Measurements from ENCODE around the gene LTA4H.
"Not testable (repeated sequence)": the region's sequence is repeated elsewhere in the genome, so short reads cannot be mapped to it uniquely, and the experiment has no call there.

Gene LTA4H

DNA sequence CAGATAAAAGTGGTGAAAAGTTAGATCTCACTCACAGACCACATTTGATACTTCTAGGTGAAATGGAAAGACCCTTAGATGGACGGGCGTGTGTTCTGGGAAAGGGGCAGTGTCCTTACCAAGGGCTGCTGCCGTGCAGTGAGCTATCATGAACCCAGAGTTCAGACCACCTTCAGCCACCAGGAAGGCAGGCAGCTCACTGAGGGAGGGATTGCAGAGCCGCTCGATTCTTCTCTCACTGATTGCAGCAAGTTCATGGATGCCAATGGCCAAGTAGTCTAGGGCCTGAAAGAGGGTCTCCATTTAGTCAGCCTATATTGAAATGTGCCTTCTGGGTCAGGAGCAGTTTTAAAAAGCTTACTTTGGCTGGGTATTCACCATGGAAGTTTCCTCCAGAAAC, 55.0 kb downstream of the LTA4H start:
- no peak for DNase-seq
- TF ChIP-seq GATA1 (IDR thresholded peaks at IDR 0.05; ENCODE audit: low read depth, low read length) (no peak), POLR2A (IDR thresholded peaks at IDR 0.05; ENCODE audit: low read length) (no peak)

DNA sequence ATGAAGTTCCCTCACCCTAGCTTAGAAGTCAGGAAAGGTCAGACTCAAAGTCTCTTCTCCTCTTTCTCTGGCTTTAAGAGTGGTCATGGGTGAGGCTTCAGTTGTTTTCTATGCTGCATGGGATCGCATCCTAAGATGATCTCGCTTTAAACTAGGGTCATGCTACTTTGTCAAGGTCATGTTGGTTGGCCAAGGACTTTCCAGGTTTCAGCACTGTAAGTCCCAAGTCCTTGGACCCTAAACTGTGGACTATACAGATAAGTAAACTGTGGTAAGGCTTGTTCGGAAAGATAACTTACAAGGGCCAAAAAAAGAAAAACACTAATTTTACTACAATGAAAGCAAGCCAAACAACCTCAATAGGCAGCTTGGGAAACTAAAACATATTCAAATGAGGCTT, 56.6 kb downstream of the LTA4H start:
- TF ChIP-seq POLR2A (IDR thresholded peaks at IDR 0.05; ENCODE audit: low read length), result no peak
- no peak for TF ChIP-seq GATA1 (IDR thresholded peaks at IDR 0.05; ENCODE audit: low read depth, low read length)
- no peak for DNase-seq

DNA sequence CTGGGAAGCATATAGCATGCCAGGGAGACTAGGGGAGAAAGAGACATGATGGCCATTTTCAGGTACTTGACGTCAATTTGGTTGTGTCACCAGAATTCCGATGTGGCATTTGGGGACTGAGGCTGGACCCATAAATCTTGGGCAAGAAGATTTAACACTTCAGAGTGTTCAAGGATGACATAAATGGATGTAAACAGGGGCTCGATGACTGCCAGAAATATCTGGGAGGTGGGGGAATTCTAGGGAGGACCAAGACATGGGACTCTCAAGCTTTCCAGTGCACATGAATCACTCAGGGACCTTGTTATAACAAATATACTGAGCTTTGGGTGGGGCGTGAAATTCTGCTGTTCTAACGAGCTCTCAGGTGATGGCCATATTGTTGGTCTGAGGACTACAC, 57.0 kb downstream of the LTA4H start:
- TF ChIP-seq POLR2A (IDR thresholded peaks at IDR 0.05; ENCODE audit: low read length) (no peak), GATA1 (IDR thresholded peaks at IDR 0.05; ENCODE audit: low read depth, low read length) (no peak)
- DNase-seq, result no peak

DNA sequence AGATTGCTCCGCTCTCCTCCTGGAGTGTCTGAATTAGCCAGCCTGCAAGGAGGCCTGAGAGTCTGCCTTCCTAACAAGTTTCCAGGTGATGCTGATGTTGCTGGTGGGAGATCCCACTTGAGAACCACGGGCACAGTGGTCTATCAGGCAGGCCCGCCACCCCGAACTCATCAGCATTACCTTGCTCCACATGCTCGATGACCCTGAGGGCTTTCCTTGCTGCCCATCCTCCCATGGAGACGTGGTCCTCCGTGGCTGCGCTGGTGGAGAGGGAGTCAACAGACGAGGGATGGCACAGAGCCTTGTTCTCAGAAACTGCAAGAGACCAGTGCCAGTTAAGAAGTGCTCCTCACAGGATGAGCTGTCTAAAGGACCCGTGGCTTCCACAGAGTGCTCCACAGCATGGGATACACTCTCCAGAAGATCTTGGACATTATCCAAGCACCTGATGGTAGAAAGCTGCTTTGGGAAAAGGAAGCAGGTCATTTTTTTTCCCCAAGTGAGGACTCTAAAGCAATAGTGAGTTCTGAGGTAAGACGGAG, 57.6 kb downstream of the LTA4H start:
- TF ChIP-seq POLR2A (IDR thresholded peaks at IDR 0.05; ENCODE audit: low read length) (no peak), GATA1 (IDR thresholded peaks at IDR 0.05; ENCODE audit: low read depth, low read length) (no peak)
- no peak for DNase-seq

DNA sequence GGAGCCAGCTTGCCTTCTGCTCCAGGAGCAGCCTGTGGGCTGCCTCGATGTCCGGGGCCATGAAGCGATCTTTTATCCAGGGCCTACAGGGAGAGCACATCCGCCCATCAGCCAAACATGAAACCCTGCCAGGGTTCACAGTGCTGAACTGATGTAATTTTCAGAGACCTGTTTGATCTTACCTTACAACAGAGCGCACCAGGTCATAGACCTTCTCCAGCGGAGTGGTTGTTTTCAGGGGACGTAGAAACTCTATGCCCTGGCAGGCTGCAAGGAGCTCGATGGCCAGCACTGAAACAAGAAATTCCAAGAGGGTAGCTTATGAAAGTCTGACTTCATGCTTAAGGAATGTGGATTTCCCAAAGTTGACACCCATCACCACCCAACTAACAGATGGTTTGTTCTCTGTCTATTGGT, 59.0 kb downstream of the LTA4H start:
- no peak for DNase-seq
- no peak for TF ChIP-seq GATA1 (IDR thresholded peaks at IDR 0.05; ENCODE audit: low read depth, low read length)
- TF ChIP-seq POLR2A (IDR thresholded peaks at IDR 0.05; ENCODE audit: low read length), result no peak

DNA sequence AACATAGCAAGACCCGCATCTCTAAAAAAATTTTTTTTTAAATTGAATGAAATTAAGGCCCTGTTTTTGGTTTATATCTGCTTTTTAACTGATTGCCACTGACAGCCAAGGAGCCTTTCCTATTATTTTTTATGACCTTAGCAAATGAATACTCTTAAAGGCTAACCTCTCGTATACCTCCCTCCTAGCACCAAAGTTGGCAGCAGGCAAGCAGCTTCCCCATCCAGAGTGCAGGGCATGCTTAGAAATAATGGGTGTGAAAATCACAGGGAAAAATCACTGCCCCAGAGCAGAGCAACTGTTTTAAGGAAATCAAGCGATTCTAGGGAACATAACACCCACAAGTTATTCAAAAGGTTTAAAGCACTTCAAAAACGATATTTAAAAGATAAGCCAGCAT, 59.9 kb downstream of the LTA4H start:
- DNase-seq, result no peak
- TF ChIP-seq GATA1 (IDR thresholded peaks at IDR 0.05; ENCODE audit: low read depth, low read length) (no peak), POLR2A (IDR thresholded peaks at IDR 0.05; ENCODE audit: low read length) (no peak)

DNA sequence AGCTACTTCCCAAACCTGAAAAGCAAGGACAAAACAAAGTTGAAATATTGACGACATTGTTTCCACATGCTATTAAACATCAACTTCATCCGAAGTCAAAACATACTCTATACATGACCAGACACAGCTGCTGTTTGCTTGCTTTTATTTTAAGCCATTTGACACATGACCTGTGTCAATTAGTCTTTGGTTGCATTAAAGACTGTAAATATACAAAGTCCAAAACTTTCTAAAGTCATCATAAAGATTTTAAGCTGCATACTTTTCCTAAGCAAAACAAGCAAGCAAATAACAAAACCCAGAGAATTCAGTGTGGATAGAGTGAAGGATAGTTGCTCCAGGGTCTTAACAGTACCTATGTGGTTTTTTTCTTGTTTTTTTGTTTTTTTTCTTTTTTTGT, 61.0 kb downstream of the LTA4H start:
- no peak for TF ChIP-seq POLR2A (IDR thresholded peaks at IDR 0.05; ENCODE audit: low read length)
- no peak for TF ChIP-seq GATA1 (IDR thresholded peaks at IDR 0.05; ENCODE audit: low read depth, low read length)
- DNase-seq, result no peak

DNA sequence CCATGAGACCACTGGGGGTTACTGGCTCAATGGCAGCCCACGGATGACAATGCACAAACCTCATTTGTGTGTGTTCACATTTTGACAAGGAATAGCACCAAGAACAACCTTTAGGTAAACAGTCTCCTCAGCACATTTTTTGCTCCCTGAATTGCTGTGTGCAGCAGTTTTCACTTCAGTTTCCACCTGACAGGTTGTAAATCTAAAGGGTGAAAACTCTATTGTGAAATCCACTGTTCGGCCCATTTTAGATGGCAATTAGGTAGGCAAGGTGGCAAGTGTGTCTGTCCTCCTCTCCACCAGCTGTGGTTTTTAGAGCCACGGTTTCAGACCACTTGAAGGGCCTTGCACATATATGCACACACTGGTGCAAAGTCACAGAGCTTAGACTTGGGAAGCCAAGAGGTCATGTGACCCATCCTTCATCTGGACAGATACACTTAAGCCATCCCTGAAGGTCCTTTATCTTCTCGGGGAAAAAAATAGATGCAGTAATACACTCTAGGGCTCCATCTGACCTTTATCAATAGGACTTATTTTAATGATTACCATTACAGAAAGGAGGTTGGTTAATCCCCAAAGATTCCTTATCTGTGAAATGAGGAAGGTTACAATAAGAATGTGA, 62.4 kb downstream of the LTA4H start:
- no peak for DNase-seq
- TF ChIP-seq GATA1 (IDR thresholded peaks at IDR 0.05; ENCODE audit: low read depth, low read length), result no peak
- no peak for TF ChIP-seq POLR2A (IDR thresholded peaks at IDR 0.05; ENCODE audit: low read length)

DNA sequence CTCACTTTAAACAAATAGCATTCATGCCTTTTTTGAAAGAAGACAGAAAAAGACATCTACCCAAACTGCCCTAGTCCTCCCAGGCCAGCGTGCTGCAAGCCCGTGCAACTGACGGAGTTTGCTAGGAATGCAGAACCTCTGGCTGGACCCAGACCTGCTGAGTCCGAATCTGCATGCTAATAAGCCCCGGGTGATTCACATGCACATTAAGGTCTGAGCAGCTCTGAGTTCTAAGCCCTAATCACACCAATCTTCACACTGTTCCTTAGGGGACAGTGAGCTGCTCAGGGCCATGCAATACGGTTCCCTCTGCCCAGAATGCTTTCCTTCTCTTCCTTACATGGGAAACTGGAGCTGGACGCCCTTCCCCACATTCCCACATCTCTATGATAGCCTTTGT, 64.5 kb downstream of the LTA4H start:
- DNase-seq, result no peak

DNA sequence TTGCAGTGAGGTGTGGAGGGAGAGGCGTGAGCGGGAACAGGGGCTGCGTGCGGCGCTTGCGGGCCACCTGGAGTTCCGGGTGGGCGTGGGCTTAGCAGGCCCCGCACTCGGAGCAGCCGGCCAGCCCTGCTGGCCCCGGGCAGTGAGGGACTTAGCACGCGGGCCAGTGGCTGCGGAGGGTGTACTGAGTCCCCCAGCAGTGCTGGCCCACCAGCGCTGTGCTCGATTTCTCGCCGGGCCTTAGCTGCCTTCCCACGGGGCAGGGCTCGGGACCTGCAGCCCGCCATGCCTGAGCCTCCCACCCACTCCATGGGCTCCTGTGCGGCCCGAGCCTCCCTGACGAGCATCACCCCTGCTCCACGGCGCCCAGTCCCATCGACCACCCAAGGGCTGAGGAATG, 66.3 kb downstream of the LTA4H start:
- DNase-seq, result not testable (repeated sequence)

More for the DNA sequence above, 64.5 kb downstream of the LTA4H start:
- TF ChIP-seq POLR2A (IDR thresholded peaks at IDR 0.05; ENCODE audit: low read length) (no peak), GATA1 (IDR thresholded peaks at IDR 0.05; ENCODE audit: low read depth, low read length) (no peak)

DNA sequence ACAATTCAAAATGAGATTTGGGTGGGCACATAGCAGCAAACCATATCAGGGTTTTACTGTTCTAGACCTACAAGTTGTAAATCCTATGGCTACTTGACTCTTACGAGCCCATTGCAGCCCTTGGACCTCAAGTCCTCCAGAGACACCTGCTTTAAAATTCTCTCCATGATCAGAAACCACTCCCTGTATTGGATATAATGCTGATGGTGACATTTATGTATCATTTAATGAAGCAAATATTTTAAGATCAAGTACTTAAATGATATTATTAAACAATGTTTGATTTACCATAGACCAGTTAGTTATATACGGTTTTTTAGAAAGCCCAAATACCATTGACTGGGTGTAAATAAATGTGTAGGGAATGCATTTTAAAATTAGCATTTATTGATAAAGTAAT, 68.1 kb downstream of the LTA4H start:
- DNase-seq, result no peak
- no peak for TF ChIP-seq POLR2A (IDR thresholded peaks at IDR 0.05; ENCODE audit: low read length)
- TF ChIP-seq GATA1 (IDR thresholded peaks at IDR 0.05; ENCODE audit: low read depth, low read length), result no peak

DNA sequence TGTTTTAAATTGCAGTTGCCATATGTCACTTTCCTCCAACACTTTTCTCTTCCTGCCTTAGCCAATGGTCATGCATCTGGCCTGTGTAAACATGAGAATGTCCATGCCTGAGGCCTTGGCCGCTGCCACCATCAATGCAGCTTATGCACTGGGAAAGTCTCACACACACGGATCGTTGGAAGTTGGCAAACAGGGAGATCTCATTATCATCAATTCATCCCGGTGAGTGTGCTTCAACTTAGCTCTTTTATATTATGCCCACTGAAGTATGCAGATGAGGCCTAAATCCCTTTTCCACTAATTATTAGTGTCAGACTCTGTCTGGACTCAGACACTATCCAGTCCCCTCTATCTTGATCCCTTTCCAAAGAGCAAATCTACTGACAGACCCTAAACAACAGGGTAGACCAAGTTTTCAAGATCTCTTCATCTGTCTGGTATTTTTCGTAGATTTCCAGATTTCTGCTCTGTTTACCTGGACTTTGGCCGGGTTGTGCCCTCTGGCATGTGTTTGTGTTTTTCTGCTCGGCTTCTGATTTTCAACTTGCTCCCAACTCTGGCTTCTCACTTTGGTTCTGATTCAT, 69.0 kb downstream of the LTA4H start:
- DNase-seq, result no peak

DNA sequence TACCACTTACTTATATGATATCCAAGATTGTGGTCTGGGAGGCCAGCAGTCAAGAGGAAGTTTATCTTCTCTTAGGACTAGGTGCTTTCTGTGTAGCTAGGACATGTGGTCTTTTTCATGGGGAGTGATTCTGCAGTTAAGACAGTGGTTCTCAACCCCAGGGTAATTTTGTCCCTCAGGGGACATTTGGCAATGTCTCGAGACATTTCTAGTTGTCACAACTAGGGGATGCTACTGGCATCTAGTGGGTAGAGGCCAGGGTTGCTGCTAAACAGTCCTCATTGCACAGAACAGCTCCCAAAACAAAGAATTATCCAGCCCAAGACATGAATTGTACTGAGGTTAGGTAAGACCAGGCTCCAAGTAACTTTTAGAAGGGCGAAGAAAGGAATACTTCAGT, 72.3 kb downstream of the LTA4H start:
- no peak for DNase-seq
- TF ChIP-seq POLR2A (IDR thresholded peaks at IDR 0.05; ENCODE audit: low read length), result no peak
- TF ChIP-seq GATA1 (IDR thresholded peaks at IDR 0.05; ENCODE audit: low read depth, low read length), result no peak

More for the DNA sequence above, 69.0 kb downstream of the LTA4H start:
- TF ChIP-seq POLR2A (IDR thresholded peaks at IDR 0.05; ENCODE audit: low read length) (no peak), GATA1 (IDR thresholded peaks at IDR 0.05; ENCODE audit: low read depth, low read length) (no peak)

DNA sequence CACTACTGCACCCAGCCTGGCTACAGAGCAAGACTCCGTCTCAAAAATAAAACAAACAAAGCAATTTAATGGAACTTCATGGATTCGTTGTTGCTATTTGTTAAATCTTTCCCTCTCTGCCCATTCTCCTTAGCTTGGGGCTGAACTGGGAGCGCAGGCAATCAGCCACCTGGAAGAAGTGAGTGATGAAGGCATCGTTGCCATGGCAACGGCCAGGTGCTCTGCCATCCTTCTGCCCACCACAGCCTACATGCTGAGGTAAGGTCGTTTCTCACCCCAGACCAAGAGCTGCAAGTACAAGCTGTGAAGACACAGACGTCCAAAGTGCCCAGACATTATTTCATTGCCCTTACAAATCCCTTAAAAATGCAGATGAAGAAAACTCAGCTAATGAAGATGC, 73.2 kb downstream of the LTA4H start:
- no peak for DNase-seq
- no peak for TF ChIP-seq GATA1 (IDR thresholded peaks at IDR 0.05; ENCODE audit: low read depth, low read length)

DNA sequence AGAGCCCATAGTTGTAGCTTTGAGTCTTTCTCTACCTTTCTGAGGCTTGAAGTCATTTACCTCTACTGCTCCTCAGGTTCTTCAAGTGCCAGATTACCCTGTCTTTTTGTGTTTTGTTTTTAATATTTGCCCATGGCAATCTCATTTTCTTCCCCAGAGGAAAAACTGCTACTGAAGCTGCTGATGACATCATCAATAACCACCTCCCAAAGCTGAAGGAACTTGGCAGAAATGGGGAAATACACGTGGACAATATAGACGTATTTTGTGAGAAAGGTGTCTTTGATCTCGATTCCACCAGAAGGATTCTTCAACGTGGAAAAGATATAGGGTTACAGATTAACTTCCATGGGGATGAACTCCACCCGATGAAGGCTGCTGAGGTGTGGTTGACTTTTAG, 75.1 kb downstream of the LTA4H start:
- no peak for DNase-seq
- TF ChIP-seq GATA1 (IDR thresholded peaks at IDR 0.05; ENCODE audit: low read depth, low read length), result no peak
- no peak for TF ChIP-seq POLR2A (IDR thresholded peaks at IDR 0.05; ENCODE audit: low read length)
